ENCODE data around the gene SPDYA.
"Not testable (repeated sequence)": the region's sequence is repeated elsewhere in the genome, so short reads cannot be mapped to it uniquely, and the experiment has no call there.

SPDYA gene

DNA sequence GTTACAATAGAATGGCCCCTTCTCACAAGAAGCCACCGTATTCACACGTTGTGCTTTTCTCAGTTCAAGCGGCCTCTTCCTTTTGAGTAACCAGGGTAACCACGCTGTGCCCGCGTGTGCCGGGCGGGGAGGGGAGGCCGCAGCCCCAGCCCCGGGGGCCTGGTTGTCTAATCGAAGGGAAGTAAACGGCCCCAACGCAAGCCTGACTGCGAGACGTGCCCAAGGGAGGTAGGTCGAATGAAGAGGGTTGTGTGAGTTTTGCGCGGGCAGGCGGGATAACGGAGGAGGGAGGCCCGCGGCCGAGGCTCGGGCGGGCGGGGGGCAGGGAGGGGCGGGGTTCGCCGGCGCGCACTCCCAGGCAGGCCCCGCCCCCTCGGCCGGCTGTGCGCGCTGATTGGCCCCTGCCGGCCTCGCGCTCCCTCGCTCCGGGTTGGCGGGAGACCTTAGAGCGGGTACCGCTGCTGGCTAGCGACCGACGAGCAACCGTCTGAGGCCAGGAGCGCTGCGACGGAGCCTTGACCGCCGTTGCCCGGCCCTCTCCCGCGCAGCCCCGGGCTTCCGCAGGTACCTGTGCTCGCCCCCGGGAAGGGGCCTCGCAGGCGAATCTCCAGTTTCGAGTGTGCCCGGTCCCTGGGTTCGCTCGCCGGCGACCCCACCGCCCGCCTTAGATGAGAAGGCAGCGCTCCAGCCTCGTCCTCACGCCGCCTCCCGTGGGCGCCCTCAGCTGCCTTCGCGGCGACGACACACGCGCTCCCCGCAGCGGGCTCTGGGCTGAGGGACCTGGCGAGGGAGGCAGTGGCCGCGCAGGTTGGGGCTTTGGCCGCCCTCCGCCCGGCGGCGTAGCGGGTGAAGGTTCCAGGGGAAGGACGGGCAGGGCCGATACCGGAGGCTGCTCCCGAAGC lies at the start of gene SPDYA:
SPDYA (plus strand) TSS at position 451 of the 902 bp plus-strand sequence. CDS start 5,181 bp downstream, outside the sequence.
- peak; percentile 93 to 95 for ATAC-seq

DNA sequence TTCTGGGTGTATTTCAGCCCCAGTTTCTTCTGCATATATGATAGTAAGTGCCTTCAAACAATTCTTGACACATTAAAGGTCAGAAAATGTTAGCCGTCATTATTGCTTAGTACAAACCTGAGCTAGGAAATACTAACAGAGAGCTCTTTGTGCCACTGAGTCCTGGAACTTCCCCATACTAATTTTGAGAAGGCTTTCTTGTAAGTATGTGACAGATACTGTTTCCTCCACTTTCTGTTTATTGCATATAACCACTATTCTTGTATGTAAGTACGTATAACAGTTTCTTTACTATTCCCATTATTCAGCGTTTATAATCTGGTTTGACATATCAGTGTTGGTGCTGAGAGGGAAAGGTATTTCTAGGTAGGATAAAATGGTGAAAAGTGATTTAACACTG lies 49.2 kb upstream of the SPDYA start:
- ATAC-seq: peak; percentile 28 to 68

DNA sequence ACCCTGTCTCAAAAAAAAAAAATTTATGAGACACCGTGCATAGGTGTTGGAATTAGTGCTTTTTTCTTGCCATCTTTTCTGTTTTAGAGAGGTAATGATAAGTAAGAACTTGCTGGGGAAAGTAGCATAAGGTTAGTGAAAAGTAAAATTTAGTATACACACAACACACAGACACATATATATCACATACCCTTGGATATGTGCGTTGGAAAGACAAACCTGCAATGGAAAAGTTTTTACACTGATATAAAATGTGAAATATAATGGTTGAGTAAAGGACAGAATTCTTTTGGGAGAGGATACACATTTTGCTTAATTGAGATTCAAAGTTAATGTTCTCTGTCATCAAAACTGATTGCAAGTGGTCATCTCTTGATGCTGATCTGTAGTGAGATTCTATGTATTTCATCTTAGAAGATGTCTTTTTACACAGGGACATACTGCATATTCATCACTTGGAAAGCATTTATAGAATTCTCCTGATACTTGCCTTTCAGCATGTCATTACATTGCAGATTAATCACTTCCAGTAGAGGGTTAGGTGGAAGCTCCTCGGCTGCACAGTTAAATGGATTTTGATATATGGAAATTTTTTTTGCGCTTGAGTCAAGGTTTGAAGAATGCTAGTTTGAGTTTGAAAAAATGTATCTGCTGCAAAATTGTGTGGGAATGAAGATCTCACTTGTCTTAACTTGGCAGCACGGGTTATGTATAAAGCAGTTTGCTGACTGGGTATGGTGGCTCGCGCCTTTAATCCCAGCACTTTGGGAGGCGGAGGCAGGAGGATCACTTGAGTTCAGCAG lies 45.5 kb upstream of the SPDYA start:
- no peak for ATAC-seq

DNA sequence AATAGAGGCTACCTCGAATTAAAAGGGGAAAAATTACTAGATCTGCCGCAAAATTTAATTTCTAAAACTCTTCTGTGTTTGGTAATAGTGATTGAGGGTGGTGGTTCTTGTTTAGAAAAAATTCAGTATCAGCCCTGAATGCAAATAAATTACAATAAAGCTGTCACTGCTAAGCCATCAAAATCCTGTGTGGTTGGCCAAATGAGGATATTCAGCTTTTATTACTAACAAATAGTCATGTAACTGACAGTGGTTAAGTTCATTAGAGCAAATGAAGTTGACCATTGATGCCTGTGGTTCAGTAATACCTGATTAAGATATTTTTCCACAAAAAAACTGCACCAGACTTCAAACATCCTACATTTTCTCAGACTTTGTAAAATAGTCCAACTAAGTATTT lies 44.6 kb upstream of the SPDYA start:
- no peak for ATAC-seq

DNA sequence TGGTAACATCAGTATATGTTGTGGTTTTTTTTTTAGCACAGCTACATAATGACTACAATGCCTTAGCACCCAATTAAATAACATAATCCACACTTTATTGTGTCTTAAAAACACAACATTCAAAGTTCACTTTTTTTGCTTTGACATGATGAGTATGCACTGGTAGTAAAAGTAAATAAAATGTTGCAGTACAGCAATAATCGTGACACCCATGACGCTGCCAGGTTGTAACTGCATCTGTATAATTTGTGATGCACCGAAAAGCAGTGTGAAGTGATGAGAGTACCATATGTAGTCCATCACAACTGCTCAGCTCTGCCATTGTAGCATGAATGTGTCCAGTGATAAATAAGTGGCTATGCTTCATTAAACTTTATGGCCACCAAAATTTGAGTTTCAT lies 43.3 kb upstream of the SPDYA start:
- no peak for ATAC-seq

DNA sequence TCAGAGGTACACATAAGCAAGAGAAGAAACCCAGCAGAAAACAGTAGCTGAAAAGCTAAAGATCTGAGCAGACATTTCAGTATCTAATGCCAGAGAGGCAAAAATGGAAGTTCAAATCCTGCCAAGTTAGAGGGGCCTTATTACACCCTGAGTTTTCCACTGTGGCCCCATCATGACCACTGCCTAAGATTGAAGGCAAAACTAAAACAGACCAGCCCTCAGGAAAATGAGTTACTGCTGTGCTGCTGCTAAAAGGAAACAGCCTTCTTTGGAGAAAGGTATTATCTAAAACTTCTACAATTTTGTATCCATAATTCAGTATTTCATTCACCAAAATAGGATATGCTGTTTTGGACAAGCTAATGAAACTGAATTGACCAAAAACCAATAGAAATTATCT lies 42.2 kb upstream of the SPDYA start:
- no peak for ATAC-seq

DNA sequence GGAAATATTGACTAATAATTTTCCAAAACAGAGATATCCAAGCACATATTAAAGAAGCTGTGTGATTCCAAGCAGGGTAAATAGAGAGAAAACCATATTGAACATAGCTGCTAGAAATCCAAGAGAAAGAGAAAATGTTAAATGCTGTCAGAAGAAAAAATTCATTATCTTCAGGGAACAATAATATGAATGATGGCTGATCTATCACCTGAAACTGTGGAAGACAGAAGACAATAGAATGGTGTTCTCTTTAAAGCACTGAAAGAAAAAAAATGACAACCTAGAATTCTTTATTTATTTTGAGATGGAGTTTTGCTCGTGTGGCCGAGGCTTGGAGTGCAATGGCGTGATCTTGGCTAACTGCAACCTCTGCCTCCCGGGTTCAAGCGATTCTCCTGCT lies 41.7 kb upstream of the SPDYA start:
- ATAC-seq: no peak

DNA sequence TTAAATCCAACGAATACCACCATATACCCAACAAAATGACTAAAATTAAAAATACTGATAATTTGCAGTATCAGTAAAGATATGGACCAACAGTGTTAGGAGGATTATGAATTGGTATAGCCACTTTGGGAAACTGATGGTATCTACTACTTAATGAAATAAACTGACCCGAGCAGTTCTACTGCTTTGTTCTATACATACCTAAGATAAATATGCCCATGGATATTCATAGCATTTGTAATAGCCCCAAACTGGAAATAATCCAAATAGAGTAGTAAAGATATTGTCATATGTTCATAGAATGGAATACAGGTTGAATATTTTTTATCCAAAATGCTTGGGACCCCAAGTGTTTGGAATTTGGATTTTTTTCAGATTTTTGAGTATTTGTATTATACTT lies 38.3 kb upstream of the SPDYA start:
- no peak for ATAC-seq

DNA sequence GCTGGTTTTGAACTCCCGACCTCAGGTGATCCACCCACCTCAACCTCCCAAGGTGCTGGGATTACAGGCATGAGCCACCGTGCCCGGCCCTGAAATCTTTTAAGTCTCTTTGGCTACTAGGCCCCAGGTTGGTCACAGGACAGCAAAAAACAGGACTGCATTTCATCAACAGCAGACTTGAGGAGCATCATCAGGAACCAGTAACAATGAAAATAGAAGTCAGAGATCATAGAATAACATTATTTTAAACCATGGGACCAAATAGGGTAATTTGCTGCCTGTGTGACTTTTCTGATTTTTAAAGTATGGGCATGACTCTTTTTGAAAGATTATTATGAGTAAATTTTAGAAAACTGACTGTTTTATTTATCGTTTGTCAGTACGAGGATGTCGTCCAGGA lies 34.2 kb upstream of the SPDYA start:
- ATAC-seq: peak in 1 of 2 donors; percentile 30

DNA sequence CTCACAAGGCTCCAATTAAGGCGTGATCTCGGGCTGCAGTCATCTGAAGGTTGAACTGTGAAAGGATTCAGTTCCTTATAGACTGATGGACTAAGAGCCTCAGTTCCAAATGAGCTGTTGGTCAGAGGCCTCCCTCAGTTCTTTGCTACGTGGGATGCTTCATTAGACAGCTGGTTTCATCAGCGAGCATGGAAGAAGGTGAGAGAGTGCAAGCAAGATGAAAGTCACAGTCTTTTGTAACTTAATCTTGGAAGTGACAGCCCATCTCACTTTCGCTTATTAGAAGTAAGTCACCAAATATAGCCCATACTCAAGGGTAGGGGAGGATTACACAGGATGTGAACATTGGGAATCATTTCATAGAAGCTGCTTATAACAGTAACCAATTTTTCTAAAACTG lies 32.2 kb upstream of the SPDYA start:
- ATAC-seq: no peak

DNA sequence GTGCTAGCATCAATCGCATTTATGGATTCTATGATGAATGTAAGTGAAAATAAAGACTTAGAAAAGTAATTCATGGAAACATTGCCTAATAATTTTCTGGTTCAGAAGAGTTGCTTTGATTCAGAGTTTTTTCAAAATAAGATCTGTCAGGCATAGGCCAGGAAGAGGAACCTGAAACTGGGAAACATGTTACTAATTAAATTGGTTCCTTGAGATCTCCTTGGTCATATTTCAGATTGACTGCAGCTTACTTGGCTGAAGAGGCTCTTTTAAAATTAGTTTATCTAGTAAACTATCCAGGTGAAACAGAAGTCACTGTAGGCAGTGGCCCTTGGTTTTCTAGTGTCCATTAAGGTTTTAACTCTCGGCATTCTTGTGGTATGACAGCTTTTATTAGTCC lies 31.6 kb upstream of the SPDYA start:
- ATAC-seq: no peak

DNA sequence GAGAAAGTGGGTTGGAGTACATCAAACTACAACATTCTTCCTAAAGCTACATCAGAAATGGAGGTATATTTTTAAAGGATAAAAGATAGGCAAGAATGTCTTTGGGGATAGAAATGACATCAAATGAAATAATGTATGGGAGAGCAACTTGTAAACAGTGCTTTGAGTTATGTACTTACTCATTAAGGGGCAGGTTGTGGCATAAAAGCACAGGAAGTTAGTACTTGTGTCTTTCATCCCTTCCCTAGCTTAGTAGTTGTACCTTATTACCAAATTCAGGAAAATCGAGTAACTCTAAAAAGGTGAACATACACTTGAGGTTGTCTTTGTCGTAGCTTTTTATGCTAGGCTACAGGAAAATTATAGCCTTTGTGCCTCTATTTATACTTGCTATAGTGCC lies 30.1 kb upstream of the SPDYA start:
- no peak for ATAC-seq

DNA sequence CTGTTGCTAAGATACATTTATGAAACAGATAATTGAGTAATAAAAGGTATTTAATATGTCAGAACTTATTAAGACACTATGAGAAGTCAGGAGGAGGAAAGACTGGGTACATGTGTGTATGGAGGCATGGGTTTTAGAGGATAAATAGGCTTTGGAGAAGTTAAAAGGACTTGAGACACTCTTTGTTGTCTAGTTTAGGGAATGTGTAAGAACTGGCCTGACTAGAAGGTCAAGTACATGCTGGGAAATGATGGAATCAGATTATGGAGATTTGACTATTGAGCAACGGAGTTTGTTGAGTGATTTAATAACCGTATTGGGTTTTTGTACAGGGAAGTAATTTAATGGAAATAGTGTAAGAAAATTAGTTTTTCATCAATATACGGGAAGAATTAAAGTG lies 28.2 kb upstream of the SPDYA start:
- ATAC-seq: no peak

DNA sequence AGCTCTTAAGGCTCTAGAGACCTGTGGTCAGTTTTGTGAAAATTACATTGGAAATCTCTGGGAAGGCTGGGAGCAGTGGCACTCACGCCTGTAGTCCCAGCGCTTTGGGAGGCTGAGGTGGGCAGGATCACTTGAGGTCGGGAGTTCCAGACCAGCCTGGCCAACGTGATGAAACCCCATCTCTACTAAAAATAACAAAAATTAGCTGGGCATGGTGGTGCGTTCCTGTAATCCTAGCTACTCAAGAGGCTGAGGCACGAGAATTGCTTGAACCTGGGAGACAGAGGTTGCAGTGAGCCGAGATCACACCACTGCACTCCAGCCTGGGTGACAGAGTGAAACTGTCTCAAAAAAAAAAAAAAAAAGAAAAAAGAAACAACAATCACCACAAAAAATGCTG lies 26.1 kb upstream of the SPDYA start:
- not testable (repeated sequence) for ATAC-seq

DNA sequence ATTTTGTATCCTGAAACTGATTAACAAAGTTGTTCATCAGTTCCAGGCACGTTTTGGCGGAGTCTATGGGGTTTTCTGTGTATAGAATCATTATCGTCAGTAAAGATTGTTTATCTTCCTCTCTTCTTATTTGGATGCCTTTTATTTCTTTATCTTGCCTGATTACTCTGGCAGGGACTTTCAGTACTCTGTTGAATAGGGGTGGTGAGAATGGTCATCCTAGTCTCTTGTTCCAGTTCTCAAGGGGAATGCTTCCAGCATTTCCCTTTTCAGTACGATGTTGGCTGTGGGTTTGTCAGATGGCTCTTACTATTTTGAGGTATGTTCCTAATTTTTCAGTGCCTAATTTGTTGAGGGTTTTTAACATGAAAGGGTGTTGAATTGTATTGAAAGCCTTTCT lies 14.0 kb upstream of the SPDYA start:
- ATAC-seq: no peak

DNA sequence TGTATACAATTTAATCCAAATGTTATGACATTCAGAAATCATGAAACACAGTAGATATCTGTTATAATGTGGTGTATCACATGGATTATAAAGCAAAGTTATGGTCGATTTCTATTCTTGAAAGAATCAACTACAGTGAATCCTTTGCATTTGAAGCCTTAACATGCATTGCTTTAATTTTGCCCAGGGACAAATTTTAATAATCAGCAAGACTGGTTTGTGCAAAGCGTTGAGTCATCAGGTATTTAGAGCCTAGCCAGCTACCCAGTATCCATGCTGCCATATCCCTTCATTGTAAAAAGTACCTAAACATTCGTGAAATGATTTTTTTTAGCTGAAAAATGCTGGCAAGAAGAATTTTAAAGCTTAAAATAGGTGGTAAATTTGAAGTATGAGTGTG lies 8.9 kb upstream of the SPDYA start:
- no peak for ATAC-seq

DNA sequence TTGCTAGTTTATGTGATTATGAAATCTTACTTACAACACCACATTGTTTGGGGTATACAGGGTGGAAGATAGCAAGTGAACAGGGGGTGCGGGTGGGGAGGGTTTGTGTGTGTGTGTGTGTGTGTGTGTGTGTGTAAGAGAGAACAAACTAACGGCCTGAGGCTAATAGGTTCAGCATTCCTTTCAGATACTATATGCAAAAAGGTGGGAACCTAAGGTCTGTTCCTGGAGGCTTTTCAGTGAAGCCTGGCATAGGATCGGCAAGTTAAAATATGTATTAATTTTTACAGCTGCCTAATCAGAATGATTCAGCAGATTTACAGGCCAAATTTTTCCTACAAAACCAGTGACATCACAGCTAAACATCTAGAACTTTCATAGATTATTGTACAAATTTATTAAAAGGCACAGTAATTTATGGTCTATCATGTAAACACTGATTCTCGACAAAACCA lies 7.6 kb upstream of the SPDYA start:
- no peak for ATAC-seq

DNA sequence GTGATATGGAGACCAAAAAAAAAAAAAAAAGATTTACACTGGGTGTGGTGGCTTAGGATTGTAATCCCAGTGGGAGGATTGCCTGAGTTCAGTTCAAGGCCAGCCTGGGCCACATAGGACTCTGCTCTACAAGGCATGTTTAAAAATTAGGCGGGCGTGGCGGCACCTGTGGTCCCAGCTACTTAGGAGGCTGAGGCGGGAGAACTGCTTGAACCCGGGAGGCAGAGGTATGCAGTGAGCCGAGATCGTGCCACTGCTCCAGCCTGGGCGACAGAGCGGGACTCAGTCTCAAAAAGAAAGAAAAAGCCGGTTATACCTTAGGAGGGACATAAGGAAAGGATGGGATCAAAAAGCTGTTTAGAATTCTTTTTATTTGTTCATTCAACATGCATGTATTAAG lies 707 bp upstream of the SPDYA start:
- ATAC-seq: no peak

DNA sequence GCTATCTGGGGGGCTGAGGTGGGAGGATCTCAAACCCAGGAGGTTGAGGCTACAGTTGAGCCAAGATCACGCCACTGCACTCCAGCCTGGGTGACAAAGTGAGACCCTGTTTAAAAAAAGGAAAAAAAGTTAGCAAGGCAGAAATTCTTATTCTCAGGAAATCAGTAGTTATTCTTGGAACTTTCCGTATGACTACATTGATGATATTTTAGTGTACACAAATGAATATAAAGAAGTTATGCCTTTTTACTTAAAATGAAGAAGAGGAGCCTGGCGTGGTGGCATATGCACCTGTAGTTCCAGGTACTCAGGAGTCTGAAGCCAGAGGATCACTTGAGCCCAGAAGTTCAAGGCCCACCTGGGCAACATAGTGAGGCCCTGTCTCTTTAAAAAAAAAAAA lies 7.4 kb downstream of the SPDYA start:
- ATAC-seq: no peak

DNA sequence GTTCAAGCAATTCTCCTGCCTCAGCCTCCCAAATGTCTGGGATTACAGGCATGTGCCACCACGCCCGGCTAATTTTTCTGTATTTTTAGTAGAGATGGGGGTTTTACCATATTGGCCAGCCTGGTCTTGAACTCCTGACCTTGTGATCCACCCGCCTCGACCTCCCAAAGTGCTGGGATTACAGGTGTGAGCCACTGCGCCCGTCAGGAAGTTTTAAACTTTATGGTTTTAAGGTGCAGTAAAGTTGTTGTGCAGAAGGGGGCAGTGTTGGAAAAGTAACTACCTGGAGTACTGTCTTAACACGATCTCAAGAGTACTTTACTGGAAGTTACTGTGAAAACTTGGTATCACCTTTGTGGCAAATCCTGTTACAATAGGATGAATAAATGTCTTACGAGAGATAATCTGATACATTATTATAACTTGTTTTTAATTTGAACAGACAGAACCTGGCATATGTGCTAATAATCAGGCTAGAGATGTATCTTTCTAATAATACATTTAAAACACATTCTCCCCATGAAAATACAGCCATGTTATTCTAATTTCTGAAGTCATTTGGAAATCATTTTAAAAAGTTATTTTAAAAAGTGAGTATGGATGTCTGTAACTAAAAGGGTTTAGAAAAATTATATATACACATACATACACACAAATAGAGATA lies 10.8 kb downstream of the SPDYA start:
- peak in 1 of 2 donors; percentile 84 for ATAC-seq

DNA sequence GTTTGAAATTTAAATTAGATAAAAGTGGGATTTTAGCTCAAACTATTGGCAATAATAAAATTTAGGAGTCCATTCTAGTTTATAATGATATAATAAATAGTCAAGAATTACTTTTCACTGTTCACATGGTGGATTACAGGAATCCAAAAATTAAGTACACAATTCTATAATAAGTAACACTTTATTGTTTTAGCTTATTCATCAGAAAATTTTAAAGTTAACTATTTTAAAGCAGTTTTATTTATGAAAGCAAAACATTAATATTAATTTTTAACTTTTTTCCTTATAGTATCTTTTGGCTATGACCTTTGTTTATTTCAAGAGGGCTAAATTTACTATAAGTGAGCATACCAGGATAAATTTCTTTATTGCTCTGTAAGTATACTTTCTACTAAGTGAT lies 11.4 kb downstream of the SPDYA start:
- ATAC-seq: no peak

DNA sequence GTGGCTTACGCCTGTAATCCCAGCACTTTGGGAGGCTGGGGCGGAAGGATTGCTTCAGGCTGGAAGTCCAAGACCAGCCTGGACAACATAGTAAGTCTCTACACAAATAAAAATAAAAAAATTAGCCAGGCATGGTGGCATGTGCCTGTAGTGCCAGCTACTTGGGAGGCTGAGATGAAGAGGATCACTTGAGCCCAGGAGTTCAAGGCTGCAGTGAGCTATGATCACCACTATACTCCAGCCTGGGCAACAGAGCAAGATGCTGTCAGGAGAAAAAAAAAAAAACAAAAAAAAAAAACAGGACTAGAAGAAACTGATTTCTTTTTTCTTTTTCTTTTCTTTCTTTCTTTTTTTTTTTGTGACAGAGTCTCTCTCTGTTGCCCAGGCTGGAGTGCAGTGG lies 13.6 kb downstream of the SPDYA start:
- ATAC-seq: no peak

DNA sequence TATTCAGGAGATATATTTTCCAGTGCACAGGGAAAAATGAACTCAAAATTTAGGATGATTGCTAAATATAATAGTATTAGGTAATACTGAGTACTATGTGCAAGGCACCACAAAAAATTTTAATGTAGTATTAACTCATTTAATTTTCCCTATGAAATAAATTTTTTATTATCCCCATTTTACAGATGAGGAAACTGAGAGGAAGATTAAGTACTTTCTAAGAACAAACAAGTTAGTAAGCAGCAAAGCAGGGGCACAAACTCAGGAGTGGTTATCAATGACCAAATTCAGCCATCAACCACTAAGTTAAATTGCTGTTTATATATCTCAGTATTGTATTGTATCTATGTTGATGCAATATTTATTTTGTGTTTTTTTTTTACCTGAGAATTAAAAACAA lies 14.2 kb downstream of the SPDYA start:
- ATAC-seq: no peak

Measured in activated CD4-positive, CD25-positive, alpha-beta regulatory T cell treated with anti-CD3 and anti-CD28 coated beads, Interleukin-2, amount 50 U/mL, for 24 hours (primary cell).